Natural killer cell (primary cell): ENCODE results near the gene PDE6H. TPM values are rescaled to one million over a fixed set of nuclear protein-coding genes. Genes with fewer than 3 reads are reported as not detected.

Experiments used
- ATAC-seq, 3 donors: fragments of 150-1000 bp in 2 of 3; fragments of 200-7000 bp in 1 of 3; cut with Tn5 transposase; 1 replicate in 1 of 3; 2 replicates in 2 of 3; pipeline ENCODE4 v1.10.0; 2021; ENCODE audit warnings: mild to moderate bottlenecking in 2 of 3, moderate library complexity in 2 of 3
- DNase-seq, 2 donors: peaks; one replicate each; pipeline versions ENCODE4 v3.0.0 to v3.0.0-alpha.2; 2013 to 2021; ENCODE audit warnings: mixed read lengths in 1 of 2
- H3K27ac ChIP-seq: one replicate; pipeline ENCODE4 v1.5.1; 2013; ENCODE audit warnings: mild to moderate bottlenecking, low read length
- H3K27me3 ChIP-seq: one replicate; pipeline ENCODE4 v1.6.1; 2013; ENCODE audit warnings: low read length; ENCODE audit not compliant: control insufficient read depth, insufficient read depth
- H3K36me3 ChIP-seq: one replicate; pipeline ENCODE4 v1.6.1; 2013; ENCODE audit warnings: low read length; ENCODE audit not compliant: control insufficient read depth, insufficient read depth
- H3K4me1 ChIP-seq: one replicate; pipeline ENCODE4 v1.6.1; 2013; ENCODE audit warnings: low read length; ENCODE audit not compliant: control insufficient read depth, insufficient read depth
- H3K4me3 ChIP-seq: one replicate; pipeline ENCODE4 v1.5.1; 2013; ENCODE audit warnings: low read length
- H3K9me3 ChIP-seq: one replicate; pipeline ENCODE4 v1.6.1; 2013; ENCODE audit warnings: low read length; ENCODE audit not compliant: control insufficient read depth, insufficient read depth
- H3K27ac Mint-ChIP-seq, 2 donors: one replicate each; pipeline ENCODE4 v1.8.0; 2022; ENCODE audit warnings: mild to moderate bottlenecking in 2 of 2, mixed read lengths in 2 of 2, moderate library complexity in 1 of 2
- H3K27me3 Mint-ChIP-seq, 2 donors: one replicate each; pipeline ENCODE4 v1.8.0; 2022; ENCODE audit warnings: low read depth in 2 of 2, mixed read lengths in 2 of 2
- H3K36me3 Mint-ChIP-seq: one replicate; pipeline ENCODE4 v1.8.0; 2022; ENCODE audit warnings: mixed read lengths
- H3K4me1 Mint-ChIP-seq, 2 donors: one replicate each; pipeline ENCODE4 v1.8.0; 2022; ENCODE audit warnings: mixed read lengths in 2 of 2
- H3K4me3 Mint-ChIP-seq: one replicate; pipeline ENCODE4 v1.8.0; 2022; ENCODE audit warnings: mild to moderate bottlenecking, moderate library complexity, mixed read lengths
- H3K9me3 Mint-ChIP-seq, 2 donors: one replicate each; pipeline ENCODE4 v1.8.0; 2022; ENCODE audit warnings: mixed read lengths in 2 of 2
- CTCF ChIP-seq: fragments of 200-600 bp; IDR thresholded peaks from one replicate; pipeline ENCODE4 v1.8.0; 2022; ENCODE audit warnings: antibody characterized with exemption
- WGBS: methylation state at CpG from one replicate; pipeline ENCODE4 v1.1.7; 2013; ENCODE audit warnings: missing lambda C conversion rate; ENCODE audit not compliant: insufficient coverage; 5-methylcytosine and 5-hydroxymethylcytosine counted together
- intact Hi-C: fragments of 100-400 bp; cut with micrococcal nuclease; formaldehyde crosslinking; loops from one replicate; pipeline ENCODE4 v1.14.2; 2022
- total RNA-seq, 4 donors: library from RNA; stranded (reverse); fragments of 120-200 nt in 1 of 4; gene quantifications; one replicate each; pipeline versions ENCODE4 v1.2.3 to v1.2.4, GENCODE V29; 2013 to 2022

Gene PDE6H
- total RNA-seq, 3 donors from 2014 or later (not counting 1 experiment from before 2014, with no cell fraction given): not detected

DNA sequence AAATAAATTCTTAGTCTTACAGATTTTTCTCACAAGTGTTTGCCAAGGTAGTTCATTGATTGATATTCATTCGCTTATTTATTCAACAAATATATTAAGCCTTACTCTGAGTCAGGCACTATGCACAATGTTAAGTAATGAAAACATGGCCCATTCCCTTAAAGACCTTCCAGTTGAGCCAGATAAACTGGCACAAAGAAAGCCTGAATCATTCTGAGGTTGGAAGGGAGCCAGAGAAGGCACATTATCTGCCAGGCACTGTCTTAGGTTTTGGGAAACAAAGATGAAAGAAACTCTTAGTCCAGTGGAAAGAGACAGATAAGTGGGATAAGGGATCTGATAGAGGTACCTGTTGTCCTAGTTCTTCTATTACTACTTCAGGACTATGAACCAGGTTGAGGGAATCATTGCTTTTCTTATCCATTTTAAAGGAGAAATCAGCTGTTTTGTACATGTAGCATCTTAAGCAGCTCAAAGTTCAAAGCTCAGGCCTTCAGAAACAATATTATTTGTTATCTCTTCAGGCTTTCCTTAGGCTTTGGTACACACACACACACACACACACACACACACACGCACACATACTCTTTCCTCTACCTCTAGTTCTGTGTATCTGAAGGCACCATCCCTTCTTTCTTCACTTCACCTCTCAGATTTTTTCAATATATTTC is 27.0 kb downstream of the PDE6H start:
- Histone ChIP-seq H3K27me3 (no peaks in the 10 kb centered on the region), H3K4me1 (no peaks in the 10 kb centered on the region), H3K4me3 (no peak overlapping the region), H3K27ac (no peak overlapping the region), H3K36me3 (no peaks in the 10 kb centered on the region), H3K9me3 (no peaks in the 10 kb centered on the region)
- no peak for TF ChIP-seq CTCF
- no peak overlapping the region for H3K27ac Mint-ChIP-seq
- H3K4me3 Mint-ChIP-seq: no peak overlapping the region
- H3K36me3 Mint-ChIP-seq: no peaks in the 10 kb centered on the region
- intact Hi-C loops: no loop called here
- peaks cover 31 to 68% of the 10 kb centered on the region in 2 donors for H3K27me3 Mint-ChIP-seq
- no peaks in the 10 kb centered on the region for H3K9me3 Mint-ChIP-seq
- 79% methylated on average over 2 of the region's 2 CpGs for WGBS
- no peaks in the 10 kb centered on the region for H3K4me1 Mint-ChIP-seq
- DNase-seq (no peak), ATAC-seq (no peak)

GRCh38 chr12:15000575-15000974 is 27.7 kb downstream of the PDE6H start:
- H3K4me3 ChIP-seq: no peak overlapping the region
- Mint-ChIP-seq H3K36me3 (no peaks in the 10 kb centered on the region), H3K4me1 (no peaks in the 10 kb centered on the region), H3K9me3 (no peaks in the 10 kb centered on the region), H3K27me3 (peaks cover 33 to 72% of the 10 kb centered on the region in 2 donors), H3K4me3 (no peak overlapping the region), H3K27ac (no peak overlapping the region)
- no peak overlapping the region for H3K27ac ChIP-seq
- WGBS: 94% methylated on average over 1 of the region's 2 CpGs
- intact Hi-C loops: no loop called here
- ATAC-seq (no peak), DNase-seq (no peak)
- no peaks in the 10 kb centered on the region for H3K36me3 ChIP-seq
- H3K9me3 ChIP-seq: no peaks in the 10 kb centered on the region
- no peaks in the 10 kb centered on the region for H3K27me3 ChIP-seq
- no peaks in the 10 kb centered on the region for H3K4me1 ChIP-seq
- TF ChIP-seq CTCF: no peak

DNA sequence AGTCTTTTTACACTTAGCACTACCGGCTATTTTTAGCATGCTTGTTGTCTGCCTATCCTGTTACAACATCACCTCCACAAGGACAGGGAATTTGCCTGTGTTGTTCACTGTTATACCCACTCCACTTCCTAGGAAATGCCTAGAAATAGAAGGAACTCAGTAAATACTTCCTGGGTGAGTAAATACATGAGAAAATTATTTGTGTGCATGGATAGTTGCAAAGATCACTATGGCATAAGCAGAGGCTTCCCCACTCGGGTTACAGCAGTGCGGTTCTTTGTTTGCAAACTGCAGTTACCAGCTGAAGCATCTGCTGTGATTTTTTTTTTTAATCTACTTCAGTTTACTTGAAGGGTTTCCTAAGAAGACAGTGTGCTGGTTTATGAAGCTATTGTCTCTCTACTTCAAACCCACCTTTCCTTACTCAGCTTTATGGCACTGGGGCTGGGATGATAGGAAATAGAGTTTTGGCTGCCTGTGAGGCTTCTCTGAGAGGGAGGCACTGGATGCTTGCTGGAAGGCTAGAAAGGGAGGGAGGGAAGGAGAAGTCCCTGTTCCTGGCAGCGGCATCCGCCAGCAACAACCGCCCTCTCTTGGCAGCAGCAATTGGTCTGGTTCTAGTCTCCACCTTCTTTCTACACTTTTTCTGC is 29.0 kb downstream of the PDE6H start:
- H3K9me3 Mint-ChIP-seq: no peaks in the 10 kb centered on the region
- DNase-seq: no peak
- H3K36me3 Mint-ChIP-seq: no peaks in the 10 kb centered on the region
- ATAC-seq: no peak
- no peak overlapping the region for H3K27ac ChIP-seq
- peaks cover 40 to 81% of the 10 kb centered on the region in 2 donors for H3K27me3 Mint-ChIP-seq
- no peaks in the 10 kb centered on the region for H3K9me3 ChIP-seq
- 57% methylated on average over 6 of the region's 6 CpGs for WGBS
- no peaks in the 10 kb centered on the region for H3K4me1 ChIP-seq
- intact Hi-C loops: no loop called here
- no peaks in the 10 kb centered on the region for H3K27me3 ChIP-seq
- H3K4me3 ChIP-seq: no peak overlapping the region
- no peaks in the 10 kb centered on the region for H3K4me1 Mint-ChIP-seq
- H3K27ac Mint-ChIP-seq: no peak overlapping the region
- no peaks in the 10 kb centered on the region for H3K36me3 ChIP-seq
- no peak overlapping the region for H3K4me3 Mint-ChIP-seq
- TF ChIP-seq CTCF: no peak
